GM12878 (cell line): ENCODE measurements around the gene CIROP. TPM values are rescaled to one million over a fixed set of nuclear protein-coding genes. Genes with fewer than 3 reads are reported as not detected.

Source experiments
- ATAC-seq: fragments of 200-7000 bp; cut with Tn5 transposase; 3 replicates; pipeline ENCODE4 v1.9.1; 2020; ENCODE audit warnings: mild to moderate bottlenecking, moderate library complexity
- BruUV-seq: library from RNA; stranded (reverse); fragments of 400-500 nt; replicated peaks from 2 replicates; lab custom pipeline; 2021; lab: Mats Ljungman, UMichigan
- CTCF ChIA-PET: fragments of 300-600 bp; sonication (Branson Sonifier 250); formaldehyde crosslinking; extraction: SDS; loops from one replicate; lab custom pipeline; 2021; ENCODE audit warnings: inconsistent platforms; lab: Yijun Ruan, JAX
- POLR2A ChIA-PET: fragments of 350-600 bp; formaldehyde crosslinking; extraction: SDS; loops from one replicate; lab custom pipeline; 2021; ENCODE audit warnings: inconsistent platforms; lab: Charles Lee
- RAD21 ChIA-PET: fragments of 300-600 bp; sonication (Branson Sonifier 250); formaldehyde crosslinking; loops from one replicate; lab custom pipeline; 2023; ENCODE audit warnings: antibody characterized with exemption; ENCODE audit not compliant: unreplicated experiment; lab: Charles Lee
- SMC1A ChIA-PET: fragments of 300-600 bp; sonication (Branson Sonifier 250); formaldehyde crosslinking; loops from one replicate; lab custom pipeline; 2023; ENCODE audit not compliant: unreplicated experiment, uncharacterized antibody; lab: Charles Lee
- DNase-seq: peaks from one replicate; pipeline ENCODE4 v3.0.0-alpha.2; 2011; ENCODE audit warnings: low read depth, low spot score
- FAIRE-seq: peaks from 3 replicates; lab custom pipeline; 2011; peaks lifted over from hg19 to GRCh38; lab: Jason Lieb, UNC
- H2AFZ ChIP-seq: 2 replicates; pipeline ENCODE4 v1.6.0; 2011; ENCODE audit warnings: low read depth, low read length, control low read depth; ENCODE audit not compliant: control insufficient read depth
- H3K27ac ChIP-seq: 2 replicates; pipeline ENCODE4 v1.5.1; 2011; ENCODE audit warnings: control low read depth; ENCODE audit not compliant: control insufficient read depth, insufficient read depth
- H3K27me3 ChIP-seq, 2 experiments: replicated peaks in 1 of 2; 2 replicates each; pipeline versions ENCODE4 v1.6.0 to v1.6.1; 2011; ENCODE audit warnings: low read length in 1 of 2; ENCODE audit not compliant: control insufficient read depth in 2 of 2, insufficient read depth in 2 of 2
- H3K36me3 ChIP-seq, 2 experiments: 2 replicates each; pipeline ENCODE4 v1.5.1; 2011; ENCODE audit warnings: low read length in 1 of 2; ENCODE audit not compliant: control insufficient read depth in 2 of 2, insufficient read depth in 2 of 2
- H3K4me1 ChIP-seq: 2 replicates; pipeline ENCODE4 v1.6.1; 2011; ENCODE audit warnings: mild to moderate bottlenecking, low read length, moderate library complexity, mixed read lengths; ENCODE audit not compliant: control insufficient read depth, insufficient read depth
- H3K4me2 ChIP-seq: 2 replicates; pipeline ENCODE4 v1.6.0; 2011; ENCODE audit warnings: control low read depth; ENCODE audit not compliant: control insufficient read depth, insufficient read depth
- H3K4me3 ChIP-seq: fragments of 200-600 bp; sonication (generic); 2 replicates; pipeline ENCODE4 v1.5.1; 2016
- H3K79me2 ChIP-seq: 2 replicates; pipeline ENCODE4 v1.6.0; 2011; ENCODE audit warnings: low read length; ENCODE audit not compliant: control insufficient read depth, insufficient read depth
- H3K9ac ChIP-seq: 2 replicates; pipeline ENCODE4 v1.8.0; 2011; ENCODE audit warnings: low read length, control low read depth, mixed read lengths; ENCODE audit not compliant: control insufficient read depth, insufficient read depth
- H3K9me3 ChIP-seq: replicated peaks from 3 replicates; pipeline ENCODE4 v1.5.1; 2011; ENCODE audit warnings: mild to moderate bottlenecking, low read length; ENCODE audit not compliant: control insufficient read depth, insufficient read depth
- H4K20me1 ChIP-seq: 2 replicates; pipeline ENCODE4 v1.6.0; 2011; ENCODE audit not compliant: control insufficient read depth, insufficient read depth
- ATF3 ChIP-seq: IDR thresholded peaks from 2 replicates; pipeline ENCODE4 v1.6.1; 2011; ENCODE audit warnings: low read depth, mild to moderate bottlenecking, low read length, moderate library complexity, borderline replicate concordance; ENCODE audit errors: extremely low read depth
- BMI1 ChIP-seq: fragments of 450-650 bp; IDR thresholded peaks from 2 replicates; pipeline ENCODE4 v1.6.1; 2016; ENCODE audit warnings: mild to moderate bottlenecking, moderate library complexity, borderline replicate concordance
- BRCA1 ChIP-seq: IDR thresholded peaks from 2 replicates; pipeline ENCODE4 v1.6.1; 2011; ENCODE audit warnings: low read depth, low read length, improper control_type of control experiment
- CREB1 ChIP-seq: IDR thresholded peaks from 2 replicates; pipeline ENCODE4 v1.6.1; 2012; ENCODE audit warnings: low read depth, mild to moderate bottlenecking, inconsistent platforms
- EZH2 ChIP-seq: IDR thresholded peaks from 2 replicates; pipeline ENCODE4 v1.6.1; 2012; ENCODE audit warnings: low read depth, mild to moderate bottlenecking, control low read depth, inconsistent platforms, low read length, borderline replicate concordance; ENCODE audit not compliant: control insufficient read depth
- HSF1 ChIP-seq: fragments of 150-350 bp; IDR thresholded peaks from 2 replicates; pipeline ENCODE4 v1.6.1; 2014; ENCODE audit warnings: mild to moderate bottlenecking, low read depth, low read length
- JUND ChIP-seq: IDR thresholded peaks from 2 replicates; pipeline ENCODE4 v1.6.1; 2012; ENCODE audit warnings: low read depth, mild to moderate bottlenecking, low read length, improper control_type of control experiment, moderate library complexity
- MTA3 ChIP-seq: IDR thresholded peaks from 2 replicates; pipeline ENCODE4 v1.6.1; 2012; ENCODE audit warnings: low read length, inconsistent platforms, borderline replicate concordance
- NFYA ChIP-seq: IDR thresholded peaks from 2 replicates; pipeline ENCODE4 v1.6.1; 2011; ENCODE audit warnings: low read depth, mild to moderate bottlenecking, low read length, improper control_type of control experiment, borderline replicate concordance
- NR2C1 ChIP-seq: fragments of 450-650 bp; IDR thresholded peaks from 2 replicates; pipeline ENCODE4 v1.6.1; 2017; ENCODE audit warnings: antibody characterized with exemption, mild to moderate bottlenecking, moderate library complexity
- RFX5 ChIP-seq: IDR thresholded peaks from 2 replicates; pipeline ENCODE4 v1.6.1; 2011; ENCODE audit warnings: low read depth, low read length, improper control_type of control experiment
- SP1 ChIP-seq: IDR thresholded peaks from one replicate; pipeline ENCODE4 v1.6.1; 2011; ENCODE audit warnings: low read depth, low read length
- ZBED1 ChIP-seq: IDR thresholded peaks from 2 replicates; pipeline ENCODE4 v1.6.1; 2016; ENCODE audit warnings: borderline replicate concordance
- ZNF622 ChIP-seq: fragments of 450-650 bp; IDR thresholded peaks from 2 replicates; pipeline ENCODE4 v1.6.1; 2017; ENCODE audit warnings: mild to moderate bottlenecking, inconsistent platforms
- WGBS: methylation state at CpG from one replicate; pipeline ENCODE4 v1.1.6; 2016; ENCODE audit warnings: low lambda C conversion rate; ENCODE audit not compliant: insufficient replicate concordance, insufficient coverage; ENCODE audit errors: missing lambda C conversion rate; 5-methylcytosine and 5-hydroxymethylcytosine counted together
- in situ Hi-C: fragments of 300-500 bp; cut with MboI; formaldehyde crosslinking; loops from 9 replicates; pipeline ENCODE4 v1.14.3; 2018; ENCODE audit warnings: mixed read lengths
- intact Hi-C: fragments of 100-400 bp; cut with micrococcal nuclease; formaldehyde crosslinking; loops from one replicate; pipeline ENCODE4 v1.14.2; 2022; ENCODE audit not compliant: unreplicated experiment
- polyA plus RNA-seq, 11 experiments: library from polyadenylated mRNA; depleted of rRNA in 4 of 11; unstranded in 6 of 11; stranded (reverse) in 5 of 11; fragments of >200 nt; fragmentation: Nextera tagmentation in 4 of 11; fragmentation: Illumina TruSeq in 1 of 11; extraction: Ambion mirVana in 4 of 11; extraction: Trizol in 1 of 11; gene quantifications; 1 replicate in 1 of 11; 2 replicates in 10 of 11; pipeline versions ENCODE4 v1.2.1 to v1.2.3, GENCODE V29; 2011 to 2016; ENCODE audit warnings: inconsistent platforms in 2 of 11, missing spikeins in 2 of 11, low read depth in 1 of 11
- total RNA-seq, 4 experiments: library from RNA; depleted of rRNA in 3 of 4; stranded (reverse); fragments of >200 nt in 3 of 4; fragmentation: Illumina TruSeq in 1 of 4; extraction: Trizol in 1 of 4; gene quantifications; 2 replicates each; pipeline versions ENCODE4 v1.2.1 to v1.2.3, GENCODE V29; 2013 to 2021
- TF ChIP-seq, protein P1 (sequence below): fragments of 450-650 bp; IDR thresholded peaks from 2 replicates; pipeline ENCODE4 v1.6.1; 2017; ENCODE audit warnings: antibody characterized with exemption, mild to moderate bottlenecking, moderate library complexity

Gene CIROP
- total and polyA plus RNA-seq, 10 of the 15 experiments (the other 5 are each of a cell fraction or from before 2014, with no cell fraction given), result not detected

- ChIA-PET CTCF (interaction anchor here (0.9 to 6.4 kb wide), 10 partner anchors 8 to 514 kb away, joined by 3 to 127 read pairs (median 26); partner anchors contain the start of genes ACIN1, C14orf119, PABPN1 and SLC7A8), RAD21 (interaction anchor here (1.0 kb wide), 1 partner anchor 179 kb away, joined by 3 read pairs; no protein-coding TSS in a partner anchor), POLR2A (interaction anchor here (1.0 kb wide), 1 partner anchor 24 kb away, joined by 5 read pairs; the partner anchor contains the start of genes ACIN1 and C14orf119), SMC1A (interaction anchor here (1.0 to 3.2 kb wide), 2 partner anchors 24 to 50 kb away, joined by 4 to 20 read pairs; partner anchors contain the start of genes ACIN1 and C14orf119)
- WGBS, result 88% methylated on average over 23 of the region's 32 CpGs
- H4K20me1 ChIP-seq, result no peaks in the 10 kb centered on the region
- no peaks in the 10 kb centered on the region for H3K79me2 ChIP-seq
- H3K27me3 ChIP-seq, result peaks cover 0 to 2% of the 10 kb centered on the region in 2 experiments; a peak in 2 of 4 replicates
- no peak within 1 kb of the TSS for H3K4me3 ChIP-seq
- no peaks in the 10 kb centered on the region for H3K9me3 ChIP-seq
- H3K36me3 ChIP-seq, result no peaks in the 10 kb centered on the region
- no peak for ATAC-seq
- peak within 1 kb of the TSS; percentile 68 for H2AFZ ChIP-seq
- no peak within 1 kb of the TSS for H3K27ac ChIP-seq
- FAIRE-seq, result no peak
- no peak for DNase-seq
- no TSS peak for BruUV-seq
- peak within 1 kb of the TSS; percentile 21; the same call in 1 of the 2 replicates for H3K4me2 ChIP-seq
- H3K9ac ChIP-seq, result no peak within 1 kb of the TSS
- in situ Hi-C loops (no loop called here), intact Hi-C loops (no loop called here)
- no peak for TF ChIP-seq ZNF622
- TF ChIP-seq, protein P1, sequence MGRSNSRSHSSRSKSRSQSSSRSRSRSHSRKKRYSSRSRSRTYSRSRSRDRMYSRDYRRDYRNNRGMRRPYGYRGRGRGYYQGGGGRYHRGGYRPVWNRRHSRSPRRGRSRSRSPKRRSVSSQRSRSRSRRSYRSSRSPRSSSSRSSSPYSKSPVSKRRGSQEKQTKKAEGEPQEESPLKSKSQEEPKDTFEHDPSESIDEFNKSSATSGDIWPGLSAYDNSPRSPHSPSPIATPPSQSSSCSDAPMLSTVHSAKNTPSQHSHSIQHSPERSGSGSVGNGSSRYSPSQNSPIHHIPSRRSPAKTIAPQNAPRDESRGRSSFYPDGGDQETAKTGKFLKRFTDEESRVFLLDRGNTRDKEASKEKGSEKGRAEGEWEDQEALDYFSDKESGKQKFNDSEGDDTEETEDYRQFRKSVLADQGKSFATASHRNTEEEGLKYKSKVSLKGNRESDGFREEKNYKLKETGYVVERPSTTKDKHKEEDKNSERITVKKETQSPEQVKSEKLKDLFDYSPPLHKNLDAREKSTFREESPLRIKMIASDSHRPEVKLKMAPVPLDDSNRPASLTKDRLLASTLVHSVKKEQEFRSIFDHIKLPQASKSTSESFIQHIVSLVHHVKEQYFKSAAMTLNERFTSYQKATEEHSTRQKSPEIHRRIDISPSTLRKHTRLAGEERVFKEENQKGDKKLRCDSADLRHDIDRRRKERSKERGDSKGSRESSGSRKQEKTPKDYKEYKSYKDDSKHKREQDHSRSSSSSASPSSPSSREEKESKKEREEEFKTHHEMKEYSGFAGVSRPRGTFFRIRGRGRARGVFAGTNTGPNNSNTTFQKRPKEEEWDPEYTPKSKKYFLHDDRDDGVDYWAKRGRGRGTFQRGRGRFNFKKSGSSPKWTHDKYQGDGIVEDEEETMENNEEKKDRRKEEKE, result no peak
- TF ChIP-seq SP1, result no peak
- no peak for TF ChIP-seq RFX5
- no peak for TF ChIP-seq BMI1
- no peak for TF ChIP-seq BRCA1
- TF ChIP-seq NFYA, result no peak
- no peak for TF ChIP-seq JUND
- TF ChIP-seq ZBED1, result no peak
- TF ChIP-seq CREB1, result no peak
- TF ChIP-seq MTA3, result no peak
- TF ChIP-seq EZH2, result no peak
- no peak for TF ChIP-seq ATF3
- no peak for TF ChIP-seq HSF1
- TF ChIP-seq NR2C1, result no peak
- peaks cover 20% of the 10 kb centered on the region for H3K4me1 ChIP-seq
Observed at GRCh38 chr14:23118506-23119362, 13.9 kb upstream of the CIROP start, which contains the start of gene CEBPE. Gene CEBPE, minus strand, starts transcription at chr14:23119255. Its CDS starts 164 bp downstream, at chr14:23119091.
